ENCODE results near the gene PPP1R36.

The PPP1R36 gene

GRCh38 chr14:64636980-64637429, 87.2 kb downstream of the PPP1R36 start:
- POLR2A ChIA-PET, result interaction anchor here (1.1 to 1.9 kb wide), 2 partner anchors 97 to 299 kb away, joined by 4 to 6 read pairs; partner anchors contain the start of gene HSPA2

GRCh38 chr14:64637735-64638473, 88.1 kb downstream of the PPP1R36 start:
- TF ChIP-seq HDGF (IDR thresholded peaks at IDR 0.05; ENCODE audit: borderline replicate concordance), result no peak
- no peak for TF ChIP-seq BHLHE40 (IDR thresholded peaks at IDR 0.05; ENCODE audit: borderline replicate concordance)
- no peak for TF ChIP-seq NFRKB (IDR thresholded peaks at IDR 0.05)
- no peak for TF ChIP-seq ARNT (IDR thresholded peaks at IDR 0.05)
- no peak for TF ChIP-seq FOXA1 (IDR thresholded peaks at IDR 0.05)
- no peak for TF ChIP-seq ZNF384 (IDR thresholded peaks at IDR 0.05)
- TF ChIP-seq LEF1 (IDR thresholded peaks at IDR 0.05; ENCODE audit: borderline replicate concordance), result no peak
- no peak for TF ChIP-seq FOXM1 (IDR thresholded peaks at IDR 0.05; ENCODE audit: borderline replicate concordance)
- TF ChIP-seq CTBP1 (IDR thresholded peaks at IDR 0.05; ENCODE audit: borderline replicate concordance), result no peak
- no peak for TF ChIP-seq FOXK2 (IDR thresholded peaks at IDR 0.05)
- ChIA-PET CTCF (interaction anchor here (0.9 to 2.2 kb wide), 5 partner anchors 9 to 172 kb away, joined by 3 to 13 read pairs (median 4); partner anchors contain the start of gene AKAP5), POLR2A (no interaction called here)
- no peak for DNase-seq (ENCODE audit: extremely low spot score)

More at GRCh38 chr14:64636980-64637429, 87.2 kb downstream of the PPP1R36 start:
- CTCF ChIA-PET, result interaction anchor here (0.5 to 2.2 kb wide), 12 partner anchors 8 to 171 kb away, joined by 3 to 13 read pairs (median 4); partner anchors contain the start of gene AKAP5
- TF ChIP-seq ARNT (IDR thresholded peaks at IDR 0.05), result no peak
- no peak for TF ChIP-seq ZNF384 (IDR thresholded peaks at IDR 0.05)
- TF ChIP-seq LEF1 (IDR thresholded peaks at IDR 0.05; ENCODE audit: borderline replicate concordance), result no peak
- TF ChIP-seq SP1 (IDR thresholded peaks at IDR 0.05), result no peak
- no peak for DNase-seq (ENCODE audit: extremely low spot score)

- POLR2A ChIA-PET, result no interaction called here
- CTCF ChIA-PET, result interaction anchor here (0.8 to 0.9 kb wide), 2 partner anchors 9 to 136 kb away, joined by 3 read pairs; no protein-coding TSS in a partner anchor
- no peak for TF ChIP-seq BHLHE40 (IDR thresholded peaks at IDR 0.05; ENCODE audit: borderline replicate concordance)
- TF ChIP-seq PKNOX1 (IDR thresholded peaks at IDR 0.05), result no peak
- TF ChIP-seq HDGF (IDR thresholded peaks at IDR 0.05; ENCODE audit: borderline replicate concordance), result no peak
- TF ChIP-seq SP1 (IDR thresholded peaks at IDR 0.05), result no peak
- TF ChIP-seq SUZ12 (IDR thresholded peaks at IDR 0.05), result no peak
- no peak for TF ChIP-seq FOXM1 (IDR thresholded peaks at IDR 0.05; ENCODE audit: borderline replicate concordance)
- no peak for TF ChIP-seq NFRKB (IDR thresholded peaks at IDR 0.05)
- no peak for TF ChIP-seq LEF1 (IDR thresholded peaks at IDR 0.05; ENCODE audit: borderline replicate concordance)
- TF ChIP-seq ARNT (IDR thresholded peaks at IDR 0.05), result no peak
- TF ChIP-seq L3MBTL2 (conservative IDR thresholded peaks at IDR 0.05), result no peak
- no peak for TF ChIP-seq FOXK2 (IDR thresholded peaks at IDR 0.05)
- no peak for TF ChIP-seq CTBP1 (IDR thresholded peaks at IDR 0.05; ENCODE audit: borderline replicate concordance)
- TF ChIP-seq FOXA1 (IDR thresholded peaks at IDR 0.05), result no peak
- DNase-seq (ENCODE audit: extremely low spot score), result no peak
These were observed 88.9 kb downstream of the PPP1R36 start for GRCh38 chr14:64638625-64639024.

Measured in HEK293T (cell line).